H1 (cell line): ENCODE measurements around the gene EIF2B5. TPM values are rescaled to one million over a fixed set of nuclear protein-coding genes. Genes with fewer than 3 reads are reported as not detected.

ENCODE experiments used
- KDM5A ChIP-seq: fragments of 200-600 bp; IDR thresholded peaks from 2 replicates; pipeline ENCODE4 v1.7.1; 2012; ENCODE audit warnings: mild to moderate bottlenecking, low read length, inconsistent platforms, mixed read lengths
- SP2 ChIP-seq: IDR thresholded peaks from 2 replicates; pipeline ENCODE4 v1.6.1; 2012; ENCODE audit warnings: mild to moderate bottlenecking, low read length, inconsistent platforms
- polyA plus RNA-seq, 7 experiments: library from polyadenylated mRNA; depleted of rRNA in 3 of 7; stranded (reverse) in 5 of 7; unstranded in 2 of 7; fragments of >200 nt in 5 of 7; fragments of 200-250 nt in 2 of 7; gene quantifications; 1 replicate in 5 of 7; 2 replicates in 1 of 7; 4 replicates in 1 of 7; pipeline versions ENCODE4 v1.2.1 to v1.2.3, GENCODE V29; 2011 to 2013; ENCODE audit warnings: missing spikeins in 2 of 7, mixed read lengths in 2 of 7
- total RNA-seq: library from RNA; stranded (reverse); fragmentation: NEBNext Ultra II Directional; extraction: Animal tissue kit (Norgen Biotek cat#: 25700); gene quantifications from 2 replicates; pipeline ENCODE4 v1.2.1, GENCODE V29; 2021
- TF ChIP-seq, protein P1 (sequence below), 3 experiments: IDR thresholded peaks; 1 replicate in 2 of 3; 2 replicates in 1 of 3; pipeline versions ENCODE4 v1.5.1 to v1.6.1; 2011; ENCODE audit warnings: low read length in 3 of 3, mild to moderate bottlenecking in 3 of 3, inconsistent platforms in 2 of 3, low read depth in 1 of 3, moderate library complexity in 1 of 3; ENCODE audit not compliant: insufficient read depth in 1 of 3; ENCODE audit errors: control extremely low read depth in 1 of 3

EIF2B5 gene
- total and polyA plus RNA-seq, 2 of the 8 experiments (the other 6 are each of a cell fraction or from before 2014, with no cell fraction given): 33.1 to 40.0 TPM

DNA sequence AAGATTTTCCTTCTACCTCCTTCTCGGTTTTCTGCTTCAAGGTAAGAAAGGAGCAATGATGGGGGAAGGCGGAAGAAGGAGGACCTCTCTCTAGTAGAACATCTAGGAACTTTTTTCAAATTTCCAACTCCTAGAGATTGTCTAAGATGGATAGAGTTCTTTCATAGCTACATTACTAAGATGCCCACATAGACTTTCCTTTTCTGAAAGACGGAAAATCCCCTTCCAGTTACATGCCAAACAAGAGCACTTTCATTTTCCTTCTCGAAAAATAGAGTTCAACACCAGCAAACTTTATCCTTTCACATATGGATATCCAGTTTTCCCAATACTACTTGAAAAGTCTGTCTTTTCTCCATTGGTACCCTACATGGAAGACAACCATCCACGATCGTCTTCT lies 37.6 kb upstream of the EIF2B5 start (continued):
- TF ChIP-seq, protein P1, sequence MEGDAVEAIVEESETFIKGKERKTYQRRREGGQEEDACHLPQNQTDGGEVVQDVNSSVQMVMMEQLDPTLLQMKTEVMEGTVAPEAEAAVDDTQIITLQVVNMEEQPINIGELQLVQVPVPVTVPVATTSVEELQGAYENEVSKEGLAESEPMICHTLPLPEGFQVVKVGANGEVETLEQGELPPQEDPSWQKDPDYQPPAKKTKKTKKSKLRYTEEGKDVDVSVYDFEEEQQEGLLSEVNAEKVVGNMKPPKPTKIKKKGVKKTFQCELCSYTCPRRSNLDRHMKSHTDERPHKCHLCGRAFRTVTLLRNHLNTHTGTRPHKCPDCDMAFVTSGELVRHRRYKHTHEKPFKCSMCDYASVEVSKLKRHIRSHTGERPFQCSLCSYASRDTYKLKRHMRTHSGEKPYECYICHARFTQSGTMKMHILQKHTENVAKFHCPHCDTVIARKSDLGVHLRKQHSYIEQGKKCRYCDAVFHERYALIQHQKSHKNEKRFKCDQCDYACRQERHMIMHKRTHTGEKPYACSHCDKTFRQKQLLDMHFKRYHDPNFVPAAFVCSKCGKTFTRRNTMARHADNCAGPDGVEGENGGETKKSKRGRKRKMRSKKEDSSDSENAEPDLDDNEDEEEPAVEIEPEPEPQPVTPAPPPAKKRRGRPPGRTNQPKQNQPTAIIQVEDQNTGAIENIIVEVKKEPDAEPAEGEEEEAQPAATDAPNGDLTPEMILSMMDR (IDR thresholded peaks at IDR 0.05; ENCODE audit: control extremely low read depth in 1 of 3, insufficient read depth in 1 of 3, low read depth in 1 of 3, low read length in 3 of 3): no peak
- TF ChIP-seq SP2 (no peak), KDM5A (no peak)
